Fibroblast of villous mesenchyme (primary cell): ENCODE measurements around the gene HOTAIR. TPM values are rescaled to one million over a fixed set of nuclear protein-coding genes. Genes with fewer than 3 reads are reported as not detected.

Experiments
- DNase-seq: peaks from one replicate; pipeline ENCODE4 v3.0.0-alpha.2; 2010; ENCODE audit warnings: low read depth
- H3K4me3 ChIP-seq: 2 replicates; pipeline ENCODE4 v1.5.1; 2011; ENCODE audit warnings: low read depth, mild to moderate bottlenecking, low read length
- CTCF ChIP-seq: IDR thresholded peaks from 2 replicates; pipeline ENCODE4 v1.5.1; 2012; ENCODE audit warnings: low read depth, mild to moderate bottlenecking, low read length; ENCODE audit not compliant: insufficient read depth
- total RNA-seq: library from RNA; depleted of rRNA; stranded (reverse); fragments of >200 nt; gene quantifications from 2 replicates; pipeline ENCODE4 v1.2.3, GENCODE V29; 2012

Gene HOTAIR
- total RNA-seq, 1 donor, result 0.86 TPM

- no peak for TF ChIP-seq CTCF
- DNase-seq, result no peak
- H3K4me3 ChIP-seq, result peak overlapping the region; percentile 63
Measured at GRCh38 chr12:54010972-54011664, 36.4 kb upstream of the HOTAIR start.

GRCh38 chr12:54010053-54010971 is 35.6 kb upstream of the HOTAIR start:
- no peak for TF ChIP-seq CTCF
- no peak for DNase-seq
- H3K4me3 ChIP-seq, result peak overlapping the region; percentile 63

- peak; percentile 68 for DNase-seq
- no peak for TF ChIP-seq CTCF
- peak overlapping the region; percentile 63 for H3K4me3 ChIP-seq
Measured at GRCh38 chr12:54009171-54010052, 34.7 kb upstream of the HOTAIR start.

GRCh38 chr12:54008260-54008552 is 33.5 kb upstream of the HOTAIR start:
- no peak for DNase-seq
- TF ChIP-seq CTCF, result no peak
- H3K4me3 ChIP-seq, result no peak overlapping the region

GRCh38 chr12:54007538-54008259 is 32.9 kb upstream of the HOTAIR start:
- DNase-seq, result no peak
- H3K4me3 ChIP-seq, result no peak overlapping the region
- TF ChIP-seq CTCF, result no peak
